OCI-LY7 (cell line): ENCODE results near the gene MEGF8. TPM values are rescaled to one million over a fixed set of nuclear protein-coding genes. Genes with fewer than 3 reads are reported as not detected.

Source experiments
- BruUV-seq: library from RNA; stranded (reverse); fragments of 400-500 nt; replicated peaks from 2 replicates; lab custom pipeline; 2021; lab: Mats Ljungman, UMichigan
- CTCF ChIA-PET: fragments of 300-600 bp; sonication (Branson Sonifier 250); formaldehyde crosslinking; loops from one replicate; lab custom pipeline; 2022; ENCODE audit warnings: antibody characterized with exemption; ENCODE audit not compliant: unreplicated experiment; lab: Charles Lee
- POLR2A ChIA-PET: fragments of 300-600 bp; sonication (Branson Sonifier 250); formaldehyde crosslinking; loops from one replicate; lab custom pipeline; 2022; ENCODE audit warnings: antibody characterized with exemption; lab: Charles Lee
- DNase-seq: peaks from one replicate; pipeline ENCODE4 v3.0.0-alpha.2; 2015; ENCODE audit warnings: low spot score
- H2AFZ ChIP-seq: fragments of 200-600 bp; sonication (generic), shearing (Covaris generic); 2 replicates; pipeline ENCODE4 v1.6.1; 2014; ENCODE audit warnings: mild to moderate bottlenecking, antibody characterized with exemption, low read length, moderate library complexity
- H3K27ac ChIP-seq: fragments of 200-600 bp; sonication (generic); 2 replicates; pipeline ENCODE4 v1.5.1; 2014; ENCODE audit warnings: mixed run types, low read depth, mild to moderate bottlenecking, moderate library complexity, low read length, inconsistent platforms; ENCODE audit not compliant: poor library complexity, severe bottlenecking
- H3K36me3 ChIP-seq: fragments of 200-600 bp; sonication (generic); 2 replicates; pipeline ENCODE4 v1.6.1; 2014; ENCODE audit warnings: mild to moderate bottlenecking, antibody characterized with exemption, low read length, moderate library complexity, mixed read lengths; ENCODE audit not compliant: insufficient read depth
- H3K4me1 ChIP-seq: fragments of 200-600 bp; sonication (generic); 2 replicates; pipeline ENCODE4 v1.5.1; 2014; ENCODE audit warnings: mild to moderate bottlenecking, low read length; ENCODE audit not compliant: insufficient read depth, poor library complexity, severe bottlenecking
- H3K4me2 ChIP-seq: fragments of 200-600 bp; sonication (generic); 2 replicates; pipeline ENCODE4 v1.6.1; 2014; ENCODE audit warnings: mild to moderate bottlenecking, low read length
- H3K4me3 ChIP-seq: fragments of 200-600 bp; sonication (generic); 2 replicates; pipeline ENCODE4 v1.5.1; 2014; ENCODE audit warnings: mild to moderate bottlenecking, low read depth, low read length; ENCODE audit not compliant: poor library complexity, severe bottlenecking
- H3K79me2 ChIP-seq: fragments of 200-600 bp; sonication (generic); 2 replicates; pipeline ENCODE4 v1.6.1; 2016; ENCODE audit warnings: low read depth, mild to moderate bottlenecking, low read length, moderate library complexity, mixed read lengths; ENCODE audit not compliant: insufficient read depth
- H3K9me2 ChIP-seq: fragments of 200-600 bp; sonication (generic); 2 replicates; pipeline ENCODE4 v1.6.1; 2016; ENCODE audit warnings: mild to moderate bottlenecking, low read length, mixed read lengths; ENCODE audit not compliant: insufficient read depth
- H3K9me3 ChIP-seq: fragments of 200-600 bp; sonication (generic); 2 replicates; pipeline ENCODE4 v1.6.1; 2014; ENCODE audit warnings: mild to moderate bottlenecking, mixed run types, low read length, mixed read lengths
- H4K20me1 ChIP-seq: fragments of 200-600 bp; sonication (generic); 2 replicates; pipeline ENCODE4 v1.6.1; 2014; ENCODE audit warnings: mild to moderate bottlenecking, antibody characterized with exemption, low read length, moderate library complexity, mixed read lengths; ENCODE audit not compliant: insufficient read depth
- CTCF ChIP-seq: fragments of 200-600 bp; sonication (generic); conservative IDR thresholded peaks from 2 replicates; pipeline ENCODE4 v1.5.1; 2014; ENCODE audit warnings: mild to moderate bottlenecking, antibody characterized with exemption, low read length, moderate library complexity, mixed read lengths
- EZH2phosphoT487 ChIP-seq: fragments of 200-600 bp; sonication (generic); IDR thresholded peaks from 2 replicates; pipeline ENCODE4 v1.6.1; 2018; ENCODE audit warnings: low read depth, borderline replicate concordance, mild to moderate bottlenecking, mixed run types, antibody characterized with exemption, low read length, moderate library complexity, mixed read lengths
- intact Hi-C: fragments of 100-400 bp; cut with micrococcal nuclease; formaldehyde crosslinking; loops from one replicate; pipeline ENCODE4 v1.10.0; 2022; ENCODE audit not compliant: unreplicated experiment
- total RNA-seq, 2 experiments: library from RNA; depleted of rRNA in 1 of 2; stranded (reverse); fragments of >200 nt in 1 of 2; shearing (Covaris generic) in 1 of 2; gene quantifications; 2 replicates each; pipeline ENCODE4 v1.2.3, GENCODE V29; 2014 to 2022

Gene MEGF8
- total RNA-seq, 2 experiments from 2014 or later = 10.5 to 14.7 TPM

GRCh38 chr19:42419309-42419708, 93.9 kb downstream of the MEGF8 start:
- Histone ChIP-seq H2AFZ (no peak overlapping the region), H3K79me2 (peaks cover 32% of the 10 kb centered on the region)
- POLR2A ChIA-PET = interaction anchor here (0.7 kb wide), 1 partner anchor 10 kb away, joined by 3 read pairs; no protein-coding TSS in a partner anchor

DNA sequence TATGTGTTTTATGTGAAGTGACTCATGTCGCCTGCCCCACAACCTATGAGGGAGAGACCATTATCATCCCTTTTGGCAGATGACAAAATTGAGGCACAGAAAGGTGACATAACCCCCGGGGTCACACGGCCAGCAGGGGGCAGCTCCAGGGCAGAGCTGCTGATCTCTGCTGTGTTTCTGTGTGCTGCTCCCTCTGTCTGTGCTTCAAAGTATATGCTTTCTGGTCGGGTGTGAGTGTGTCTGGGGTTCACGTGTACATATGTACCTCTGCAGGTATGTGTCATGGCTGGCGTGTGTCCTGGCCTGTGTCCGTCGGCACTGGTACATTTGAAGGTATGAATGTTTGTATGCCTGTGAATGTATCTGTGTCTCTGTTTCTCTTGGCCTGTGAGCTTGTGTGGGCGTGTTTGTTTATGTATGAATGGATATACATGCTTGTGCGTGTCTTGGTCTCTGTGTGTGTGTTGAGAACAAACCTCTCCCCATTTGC, 94.7 kb downstream of the MEGF8 start:
- peaks cover 46% of the 10 kb centered on the region for H3K4me1 ChIP-seq
- CTCF ChIA-PET = interaction anchor here (0.6 kb wide), 1 partner anchor 16 kb away, joined by 3 read pairs; no protein-coding TSS in a partner anchor
- H3K9me3 ChIP-seq = no peaks in the 10 kb centered on the region
- peak overlapping the region; percentile 98 for H3K4me2 ChIP-seq
- H3K9me2 ChIP-seq = no peaks in the 10 kb centered on the region
- peaks cover 37% of the 10 kb centered on the region for H3K36me3 ChIP-seq
- BruUV-seq = no TSS peak
- no peak overlapping the region for H3K4me3 ChIP-seq
- peaks cover 32% of the 10 kb centered on the region for H3K79me2 ChIP-seq
- intact Hi-C loops = loop anchor here (1.0 kb wide), 1 partner anchor 13 kb away; no protein-coding TSS in a partner anchor
- POLR2A ChIA-PET = interaction anchor here (0.6 to 0.7 kb wide), 2 partner anchors 11 to 15 kb away, joined by 3 to 8 read pairs; no protein-coding TSS in a partner anchor
- H3K27ac ChIP-seq = peak overlapping the region; percentile 2
- peak; percentile 86 for DNase-seq
- H4K20me1 ChIP-seq = 0 out of 2 replicates have a peak, but pooled peaks cover 4% of the 10 kb centered on the region
- TF ChIP-seq EZH2phosphoT487 = no peak
- peak; percentile 99 for TF ChIP-seq CTCF
- H2AFZ ChIP-seq = no peak overlapping the region

More at GRCh38 chr19:42419309-42419708, 93.9 kb downstream of the MEGF8 start:
- H3K4me1 ChIP-seq = peaks cover 40% of the 10 kb centered on the region
- intact Hi-C loops = no loop called here
- peaks cover 42% of the 10 kb centered on the region for H3K36me3 ChIP-seq
- H3K27ac ChIP-seq = no peak overlapping the region
- BruUV-seq = no TSS peak
- CTCF ChIA-PET = no interaction called here
- 0 out of 2 replicates have a peak overlapping the region, but pooled peaks have one; percentile 9 for H3K4me2 ChIP-seq
- DNase-seq = no peak
- H3K4me3 ChIP-seq = no peak overlapping the region
- H3K9me2 ChIP-seq = no peaks in the 10 kb centered on the region
- TF ChIP-seq EZH2phosphoT487 (no peak), CTCF (no peak)
- H3K9me3 ChIP-seq = no peaks in the 10 kb centered on the region
- H4K20me1 ChIP-seq = 0 out of 2 replicates have a peak, but pooled peaks cover 4% of the 10 kb centered on the region

DNA sequence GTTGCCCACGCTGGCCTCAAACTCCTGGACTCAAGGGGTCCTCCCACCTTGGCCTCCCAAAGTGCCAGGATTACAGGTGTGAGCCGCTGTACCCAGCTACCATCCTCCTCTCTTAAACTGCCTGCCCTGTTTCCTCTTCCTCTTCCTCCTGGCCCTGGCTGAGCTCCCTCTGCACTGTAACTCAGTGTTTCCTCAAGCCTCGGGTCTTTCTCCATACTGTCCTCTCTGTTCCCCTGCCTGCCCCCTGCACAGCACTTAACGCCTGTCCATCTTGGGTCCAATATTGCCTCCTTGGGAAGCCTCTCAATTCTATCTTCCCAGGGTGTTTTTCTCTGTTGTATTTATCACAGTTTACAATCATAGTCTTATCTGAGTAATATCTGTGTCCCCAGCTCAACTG, 95.7 kb downstream of the MEGF8 start:
- DNase-seq = no peak
- ChIA-PET POLR2A (no interaction called here), CTCF (no interaction called here)
- Histone ChIP-seq H3K36me3 (peaks cover 33% of the 10 kb centered on the region), H3K4me1 (peaks cover 50% of the 10 kb centered on the region), H3K4me3 (peak overlapping the region; percentile 74), H4K20me1 (0 out of 2 replicates have a peak, but pooled peaks cover 4% of the 10 kb centered on the region), H3K9me3 (no peaks in the 10 kb centered on the region), H2AFZ (no peak overlapping the region), H3K27ac (peak overlapping the region; percentile 24), H3K9me2 (no peaks in the 10 kb centered on the region), H3K4me2 (peak overlapping the region; percentile 98), H3K79me2 (peaks cover 32% of the 10 kb centered on the region)
- TF ChIP-seq CTCF = no peak
- TF ChIP-seq EZH2phosphoT487 = no peak
- intact Hi-C loops = no loop called here
- BruUV-seq = no TSS peak
